Tibial nerve (tissue), 4 donors: ENCODE measurements around the gene ATP13A5.

Source experiments
- CTCF ChIP-seq, 5 experiments: fragments of 200-600 bp in 3 of 5; fragments of 450-650 bp in 2 of 5; sonication (generic) in 3 of 5; IDR thresholded peaks; one replicate each; pipeline ENCODE4 v1.5.1; 2016 to 2019; ENCODE audit warnings: antibody characterized with exemption in 5 of 5, mild to moderate bottlenecking in 3 of 5, moderate library complexity in 2 of 5
- EP300 ChIP-seq, 2 donors: sonication (generic); formaldehyde crosslinking; IDR thresholded peaks; one replicate each; pipeline ENCODE4 v1.6.1; 2017; ENCODE audit warnings: antibody characterized with exemption in 2 of 2, mild to moderate bottlenecking in 1 of 2
- POLR2A ChIP-seq, 2 donors: fragments of 450-650 bp; IDR thresholded peaks; one replicate each; pipeline ENCODE4 v1.6.1; 2017; ENCODE audit warnings: antibody characterized with exemption in 2 of 2, mild to moderate bottlenecking in 2 of 2, moderate library complexity in 2 of 2

DNA sequence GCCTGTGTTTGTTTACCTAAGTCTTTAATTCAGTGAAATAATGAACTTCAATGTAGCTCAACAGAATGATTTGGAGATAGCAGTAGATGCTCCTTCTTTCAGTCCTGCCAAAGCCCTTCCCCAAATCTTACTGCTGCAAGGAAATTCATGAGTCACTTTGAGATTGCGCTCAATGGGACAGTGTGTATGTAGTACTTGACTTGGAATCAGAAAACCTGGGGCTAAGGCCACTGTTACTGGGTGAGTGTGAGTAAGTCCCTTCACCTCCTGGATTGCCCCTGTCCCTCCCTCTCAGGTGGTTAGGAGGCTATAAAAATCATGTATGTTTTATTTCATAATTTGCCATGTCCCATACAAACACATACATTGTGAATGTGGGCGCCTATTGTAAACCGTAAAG, 29.9 kb downstream of the ATP13A5 start:
- no peak for TF ChIP-seq CTCF (IDR thresholded peaks at IDR 0.05)
- no peak for TF ChIP-seq POLR2A (IDR thresholded peaks at IDR 0.05)
- no peak for TF ChIP-seq EP300 (IDR thresholded peaks at IDR 0.05)
